ENCODE data around the gene PRKCA. TPM values are rescaled to one million over a fixed set of nuclear protein-coding genes. Genes with fewer than 3 reads are reported as not detected.

The PRKCA gene
- total and polyA plus RNA-seq, 10 of the 15 experiments (the other 5 are each of a cell fraction or from before 2014, with no cell fraction given) = 0.11 to 14.6 (median 0.72) TPM

DNA sequence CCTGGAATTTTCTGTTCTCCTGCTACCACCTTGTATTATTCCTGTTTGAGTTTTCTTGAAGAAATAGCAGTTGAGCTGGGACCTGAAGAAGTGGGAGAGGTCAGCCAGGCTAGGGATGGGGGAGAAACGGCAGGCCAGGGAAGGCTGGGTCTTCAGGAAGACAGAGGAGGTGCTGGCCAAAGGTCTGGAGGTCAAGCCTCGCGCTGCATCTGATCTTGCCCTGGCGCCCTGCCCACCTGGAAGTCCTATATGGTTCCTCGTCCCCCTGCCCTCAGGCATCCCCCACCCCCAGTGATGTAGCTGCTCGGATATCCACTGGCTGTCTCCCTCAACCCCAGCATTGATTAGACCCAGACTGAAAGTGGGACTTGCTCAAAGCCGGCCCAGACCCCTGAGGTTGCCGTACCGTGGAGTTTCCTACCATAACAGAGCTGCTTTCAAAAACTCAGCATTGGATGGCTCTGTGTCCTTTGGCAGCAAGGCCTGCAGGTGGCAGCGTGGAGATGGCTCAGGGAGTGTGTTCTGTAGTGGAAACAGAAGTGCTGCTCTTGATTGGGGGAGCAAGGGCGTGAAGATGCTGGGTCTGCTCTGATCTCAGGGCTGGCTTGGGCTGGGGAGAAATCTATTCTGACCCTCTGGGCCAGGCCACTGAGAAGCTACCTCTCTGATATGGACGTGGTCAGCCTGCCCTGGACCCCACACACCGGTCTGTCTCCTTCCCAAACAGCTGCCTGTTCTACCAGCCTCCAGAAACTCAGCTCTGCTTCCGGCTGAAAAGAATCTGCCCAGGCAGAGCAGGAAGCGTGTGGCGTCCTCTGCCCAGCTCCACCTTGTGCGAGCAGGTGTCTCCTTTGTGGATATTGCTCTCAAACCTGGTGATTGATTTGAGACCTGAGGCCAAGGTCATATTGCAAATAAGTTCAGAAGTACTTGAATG lies 425.5 kb downstream of the PRKCA start:
- no peak overlapping the region for H3K9ac ChIP-seq (ENCODE audit: control insufficient read depth, insufficient read depth, low read length)
- CTCF ChIA-PET = interaction anchor here (0.6 to 7.0 kb wide), 25 partner anchors 9 to 562 kb away, joined by 3 to 56 read pairs (median 3); no protein-coding TSS in a partner anchor
- intact Hi-C loops (cut with micrococcal nuclease; ENCODE audit: unreplicated experiment) = loop anchor here (1.0 kb wide), 1 partner anchor 178 kb away; no protein-coding TSS in a partner anchor

More for the DNA sequence above, 425.5 kb downstream of the PRKCA start:
- 12% methylated on average over 17 of the region's 17 CpGs for WGBS (ENCODE audit: insufficient coverage, insufficient replicate concordance, low lambda C conversion rate, missing lambda C conversion rate)
- H4K20me1 ChIP-seq (ENCODE audit: control insufficient read depth, insufficient read depth) = no peaks in the 10 kb centered on the region
- no peaks in the 10 kb centered on the region; a peak in 2 of 4 replicates for H3K27me3 ChIP-seq (replicated peaks in 1 of 2; ENCODE audit: control insufficient read depth in 2 of 2, insufficient read depth in 2 of 2, low read length in 1 of 2)
- no TSS peak for BruUV-seq (replicated peaks)
- ChIA-PET SMC1A (ENCODE audit: uncharacterized antibody, unreplicated experiment) (interaction anchor here (0.6 to 2.3 kb wide), 11 partner anchors 11 to 638 kb away, joined by 3 to 9 read pairs (median 6); no protein-coding TSS in a partner anchor), RAD21 (ENCODE audit: unreplicated experiment) (interaction anchor here (1.0 to 2.4 kb wide), 9 partner anchors 10 to 431 kb away, joined by 3 to 8 read pairs (median 6); no protein-coding TSS in a partner anchor), POLR2A (interaction anchor here (0.5 to 0.6 kb wide), 2 partner anchors 10 to 505 kb away, joined by 3 read pairs; no protein-coding TSS in a partner anchor)
- no peaks in the 10 kb centered on the region for H3K36me3 ChIP-seq (ENCODE audit: control insufficient read depth in 2 of 2, insufficient read depth in 2 of 2, low read length in 1 of 2)
- TF ChIP-seq EP300 (IDR thresholded peaks at IDR 0.05; ENCODE audit: borderline replicate concordance in 1 of 2, control insufficient read depth in 1 of 2, low read depth in 2 of 2, low read length in 2 of 2) (no peak), NFYB (IDR thresholded peaks at IDR 0.05; ENCODE audit: insufficient read depth, low read depth, low read length) (no peak), CHD2 (IDR thresholded peaks at IDR 0.05; ENCODE audit: borderline replicate concordance, low read depth, low read length) (0 out of 2 replicates have a peak, but pooled peaks have one; percentile 27), SMC3 (IDR thresholded peaks at IDR 0.05; ENCODE audit: borderline replicate concordance, low read length) (peak; percentile 81), YY1 (IDR thresholded peaks at IDR 0.05; ENCODE audit: low read depth, low read length) (peak; percentile 60; the same call in 1 of the 2 replicates), SPI1 (IDR thresholded peaks at IDR 0.05; ENCODE audit: borderline replicate concordance, insufficient read depth, low read depth, low read length) (peak; percentile 19; the same call in 1 of the 2 replicates), RAD21 (IDR thresholded peaks at IDR 0.05; ENCODE audit: insufficient read depth, low read depth, low read length) (peak; percentile 83)
- TF ChIP-seq, protein P1, sequence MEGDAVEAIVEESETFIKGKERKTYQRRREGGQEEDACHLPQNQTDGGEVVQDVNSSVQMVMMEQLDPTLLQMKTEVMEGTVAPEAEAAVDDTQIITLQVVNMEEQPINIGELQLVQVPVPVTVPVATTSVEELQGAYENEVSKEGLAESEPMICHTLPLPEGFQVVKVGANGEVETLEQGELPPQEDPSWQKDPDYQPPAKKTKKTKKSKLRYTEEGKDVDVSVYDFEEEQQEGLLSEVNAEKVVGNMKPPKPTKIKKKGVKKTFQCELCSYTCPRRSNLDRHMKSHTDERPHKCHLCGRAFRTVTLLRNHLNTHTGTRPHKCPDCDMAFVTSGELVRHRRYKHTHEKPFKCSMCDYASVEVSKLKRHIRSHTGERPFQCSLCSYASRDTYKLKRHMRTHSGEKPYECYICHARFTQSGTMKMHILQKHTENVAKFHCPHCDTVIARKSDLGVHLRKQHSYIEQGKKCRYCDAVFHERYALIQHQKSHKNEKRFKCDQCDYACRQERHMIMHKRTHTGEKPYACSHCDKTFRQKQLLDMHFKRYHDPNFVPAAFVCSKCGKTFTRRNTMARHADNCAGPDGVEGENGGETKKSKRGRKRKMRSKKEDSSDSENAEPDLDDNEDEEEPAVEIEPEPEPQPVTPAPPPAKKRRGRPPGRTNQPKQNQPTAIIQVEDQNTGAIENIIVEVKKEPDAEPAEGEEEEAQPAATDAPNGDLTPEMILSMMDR (IDR thresholded peaks at IDR 0.05 in 2 of 3, conservative IDR thresholded peaks at IDR 0.05 in 1 of 3; ENCODE audit: control insufficient read depth in 2 of 3, extremely low read depth in 1 of 3, insufficient read depth in 1 of 3, low read depth in 3 of 3, low read length in 3 of 3) = peak; percentile 72 to 87 (median 80); a peak in 5 of 6 replicates
- H3K4me1 ChIP-seq (ENCODE audit: control insufficient read depth, insufficient read depth, low read length) = no peaks in the 10 kb centered on the region
- no peak overlapping the region; the same call in 1 of the 2 replicates for H2AFZ ChIP-seq (ENCODE audit: control insufficient read depth, low read depth, low read length)
- no peak overlapping the region for H3K27ac ChIP-seq (ENCODE audit: control insufficient read depth, insufficient read depth)
- DNase-seq (ENCODE audit: low read depth, low spot score) = no peak
- no peaks in the 10 kb centered on the region for H3K79me2 ChIP-seq (ENCODE audit: control insufficient read depth, insufficient read depth, low read length)
- in situ Hi-C loops (cut with MboI) = loop anchor here (10.0 kb wide), 1 partner anchor 567 kb away; no protein-coding TSS in a partner anchor
- no peak overlapping the region for H3K4me2 ChIP-seq (ENCODE audit: control insufficient read depth, insufficient read depth)
- no peaks in the 10 kb centered on the region for H3K9me3 ChIP-seq (replicated peaks; ENCODE audit: control insufficient read depth, insufficient read depth, low read length)
- peak; percentile 99 for ATAC-seq
- H3K4me3 ChIP-seq = no peak overlapping the region
- peak; percentile 88 for FAIRE-seq

Measured in GM12878 (cell line).